ENCODE measurements around the gene KIF21A.

DNA sequence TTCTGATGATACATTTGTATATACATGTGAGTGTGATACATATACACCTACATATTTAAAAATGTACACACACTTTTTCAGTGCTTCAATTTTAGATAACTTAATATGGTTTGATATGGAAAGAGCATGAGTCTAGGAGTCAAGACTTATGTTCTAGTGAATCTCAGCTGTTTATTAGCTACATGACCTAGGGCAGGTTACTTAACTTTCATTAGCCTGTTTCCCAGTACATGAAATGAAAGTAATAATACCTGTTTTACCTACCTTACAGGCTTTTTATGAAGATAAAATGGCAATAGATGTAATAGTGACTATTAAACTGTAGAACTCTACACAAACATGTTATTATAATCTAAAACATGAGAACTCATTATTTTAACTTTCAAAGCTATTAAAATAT, 39.5 kb downstream of the KIF21A start:
- TF ChIP-seq CTCF (IDR thresholded peaks at IDR 0.05; ENCODE audit: poor library complexity) (no peak), EZH2 (IDR thresholded peaks at IDR 0.05; ENCODE audit: borderline replicate concordance) (no peak)
